Stimulated activated CD8-positive, alpha-beta memory T cell treated with anti-CD3 and anti-CD28 coated beads, Interleukin-12 subunit alpha, Interleukin-12 subunit beta, amount 100 ng/mL, for 24 hours (primary cell): ENCODE results near the gene LRRK2.
"Not testable (repeated sequence)": the region's sequence is repeated elsewhere in the genome, so short reads cannot be mapped to it uniquely, and the experiment has no call there.

Experiments
- DNase-seq: peaks from one replicate; pipeline ENCODE4 v3.0.0-alpha.2; 2020; ENCODE audit errors: extremely low read depth

LRRK2 gene

DNA sequence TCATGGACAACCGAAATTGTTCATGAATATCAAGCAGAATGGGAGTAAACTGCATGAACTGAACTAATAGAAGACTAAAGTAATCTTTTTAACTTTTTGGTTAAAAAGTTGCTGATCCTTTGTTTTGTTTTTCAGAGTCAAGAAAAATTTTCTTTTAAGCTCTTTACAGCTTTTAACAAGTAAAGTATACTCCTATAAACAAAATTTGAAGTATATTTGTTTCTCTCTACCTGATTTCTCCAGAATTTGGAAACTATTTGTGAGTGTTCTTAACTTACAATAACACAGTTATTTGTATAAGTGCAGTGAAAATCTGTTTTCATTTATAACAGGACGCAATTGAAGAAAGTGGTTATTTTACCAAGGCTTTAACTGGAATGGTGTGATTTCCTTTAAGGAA lies 12.2 kb upstream of the LRRK2 start:
- no peak for DNase-seq

DNA sequence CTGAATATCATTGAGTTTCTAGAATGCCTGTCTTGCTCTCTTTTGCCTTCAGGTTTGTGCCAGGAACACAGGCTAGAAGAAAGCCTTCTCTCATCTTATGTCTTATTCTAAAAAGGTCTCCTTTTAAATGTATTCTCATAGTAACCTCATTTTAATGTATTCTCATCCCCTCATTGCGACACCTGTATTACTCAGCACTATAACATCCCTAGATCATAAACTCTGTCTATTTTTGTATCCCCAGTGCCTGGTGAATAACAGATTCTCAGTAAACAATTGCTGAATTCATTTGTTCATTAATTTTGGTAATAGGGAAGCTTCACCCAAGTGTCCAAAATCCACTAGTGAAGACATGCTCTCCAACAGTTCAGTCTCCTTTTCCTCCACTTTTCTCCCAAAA lies 8.8 kb upstream of the LRRK2 start:
- no peak for DNase-seq

DNA sequence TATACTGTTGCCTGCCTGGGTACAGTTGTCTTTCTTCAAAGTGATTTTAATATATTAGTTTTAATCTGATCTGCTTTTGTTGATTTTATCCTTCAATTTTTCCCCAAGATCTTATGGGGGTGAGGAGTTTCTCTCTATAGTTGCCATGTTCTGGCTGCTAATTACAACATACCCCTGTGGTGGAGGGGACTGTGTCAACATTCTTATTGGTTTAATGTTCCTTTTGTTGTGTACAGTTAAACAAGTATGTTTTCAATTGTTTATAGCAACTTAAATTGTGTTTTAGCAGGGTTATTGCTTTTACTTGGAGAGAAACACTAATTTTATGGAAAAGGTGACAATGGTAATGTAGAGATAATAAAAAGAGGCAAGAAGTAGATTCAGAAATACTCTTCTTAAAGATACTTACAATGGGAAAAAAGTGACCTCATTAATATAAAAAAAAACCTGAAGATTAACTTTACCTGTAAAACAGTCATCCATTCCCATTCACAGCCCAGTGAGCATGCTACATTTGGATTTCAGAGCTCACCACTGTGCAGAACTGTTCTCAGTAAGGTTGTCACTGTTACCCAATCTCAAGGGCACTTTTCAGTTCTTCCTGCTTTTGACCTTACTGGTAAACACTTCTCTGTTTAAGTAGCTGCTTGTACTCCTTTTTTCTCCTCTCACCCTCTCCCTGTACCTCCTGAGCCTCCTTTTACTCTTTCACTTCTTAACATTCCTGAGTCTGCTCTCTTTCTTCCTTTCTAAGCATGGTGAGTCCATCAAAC lies 8.1 kb upstream of the LRRK2 start:
- DNase-seq: no peak

DNA sequence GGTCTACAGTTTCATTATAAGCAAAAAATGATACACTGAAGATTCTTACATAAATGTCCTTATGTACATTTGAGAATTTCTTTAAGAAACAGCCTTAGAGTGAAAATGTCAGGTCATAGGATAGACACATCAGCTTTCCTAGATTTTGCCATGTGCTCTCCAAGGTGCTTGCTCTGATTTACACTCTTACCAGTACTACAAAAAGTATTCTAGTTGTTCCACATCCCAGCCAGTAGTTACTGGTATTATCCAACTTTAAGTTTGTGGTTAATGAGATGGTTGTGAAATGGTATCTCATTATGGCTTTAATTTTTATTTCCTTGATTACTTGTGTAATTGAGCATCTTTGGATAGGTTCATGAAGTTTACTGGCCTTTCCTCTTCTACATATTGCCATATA lies 5.0 kb upstream of the LRRK2 start:
- no peak for DNase-seq

DNA sequence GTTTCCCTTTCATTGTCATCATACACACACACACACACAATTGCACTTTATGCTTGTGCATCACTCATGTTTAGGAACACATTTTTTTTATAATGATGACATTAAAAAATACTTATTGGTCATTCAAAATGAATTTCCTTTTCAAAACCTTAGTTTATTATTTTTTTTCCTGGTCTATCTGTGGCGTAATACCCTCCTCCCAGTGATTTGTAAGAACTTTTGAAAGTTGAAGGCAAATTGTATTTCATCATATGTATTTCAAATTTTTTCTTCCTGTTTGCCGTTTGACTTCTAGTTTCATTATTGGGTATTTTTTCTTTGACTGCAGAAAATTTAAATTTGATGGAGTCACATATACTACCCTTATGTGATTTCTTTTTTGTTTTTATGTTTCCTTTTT lies 2.5 kb upstream of the LRRK2 start:
- no peak for DNase-seq

DNA sequence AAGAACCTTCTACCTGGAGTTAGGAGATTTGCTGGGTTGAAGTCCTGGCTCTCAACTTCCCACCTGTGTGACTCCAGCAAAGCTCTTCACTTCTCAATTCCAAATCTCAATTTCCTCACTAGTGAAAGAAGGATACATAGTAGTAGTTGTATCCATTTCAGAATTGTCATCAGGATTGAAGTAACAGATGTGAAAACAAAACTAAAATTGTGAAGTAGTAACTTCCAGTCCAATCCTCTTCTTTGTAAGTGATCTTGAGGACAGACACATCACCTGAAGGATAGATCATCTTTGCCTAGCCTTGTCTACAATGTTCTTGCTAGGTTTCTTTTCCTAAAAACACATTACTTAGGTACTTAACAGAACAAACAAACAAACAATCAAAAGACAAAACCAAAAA lies 1.2 kb upstream of the LRRK2 start:
- DNase-seq: no peak

DNA sequence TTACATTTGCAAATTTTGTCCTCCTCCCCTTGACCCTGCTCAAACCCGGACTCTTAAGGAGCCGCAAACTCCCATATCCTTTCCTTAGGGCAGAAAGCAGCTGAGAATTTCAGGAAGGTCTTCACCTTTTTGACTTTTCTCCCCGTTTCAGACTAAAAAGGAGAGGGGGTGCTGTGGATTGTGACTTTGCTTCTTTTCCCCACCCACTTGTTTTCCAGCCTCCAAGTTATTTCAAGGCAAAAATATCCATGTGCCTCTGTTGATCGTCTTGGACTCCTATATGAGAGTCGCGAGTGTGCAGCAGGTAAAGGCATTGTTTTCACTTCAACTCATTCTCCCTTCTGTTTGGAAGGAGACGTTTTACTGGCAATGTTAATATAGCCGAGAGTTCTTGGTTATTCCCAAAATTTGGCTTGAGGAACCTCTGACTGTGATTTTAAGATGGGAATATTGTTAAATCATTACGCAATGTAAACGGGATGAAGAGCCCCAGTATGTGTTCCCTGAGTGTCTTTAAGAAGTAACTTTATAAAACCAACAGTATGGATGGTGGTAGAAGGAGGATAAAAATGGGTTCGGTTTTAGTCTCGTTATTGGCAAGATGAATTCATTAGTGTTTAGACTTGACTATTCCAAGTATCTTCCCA lies 663 bp downstream of the LRRK2 start:
- no peak for DNase-seq

DNA sequence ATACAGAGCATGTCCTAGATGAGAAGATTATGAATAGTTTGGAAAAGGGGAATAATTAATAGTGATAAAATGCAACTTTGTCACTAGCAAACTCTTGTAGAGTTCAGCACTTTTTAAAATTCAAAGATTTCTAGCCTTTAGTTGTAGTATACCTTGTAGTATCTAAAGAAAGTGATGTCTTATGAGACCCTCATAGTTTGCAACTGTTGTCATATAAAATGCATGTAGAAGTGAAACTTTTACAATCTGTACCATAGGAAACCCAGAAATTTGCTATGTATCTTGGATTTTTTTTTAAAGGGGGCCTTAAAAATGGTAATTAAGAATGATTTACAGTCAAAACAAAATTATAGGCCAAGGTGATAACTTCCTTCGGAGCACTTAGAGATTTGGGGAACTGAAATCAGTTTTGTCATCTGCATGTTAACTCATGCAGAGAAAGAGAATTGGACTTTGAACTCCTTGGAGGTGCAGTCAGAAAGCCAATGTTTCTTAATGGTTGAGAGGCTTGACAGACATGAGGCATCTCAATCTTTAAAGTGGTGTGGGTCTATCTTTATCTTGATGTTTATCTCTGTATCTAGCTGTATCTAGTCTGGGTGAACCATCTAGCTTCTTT lies 1.3 kb downstream of the LRRK2 start:
- no peak for DNase-seq

DNA sequence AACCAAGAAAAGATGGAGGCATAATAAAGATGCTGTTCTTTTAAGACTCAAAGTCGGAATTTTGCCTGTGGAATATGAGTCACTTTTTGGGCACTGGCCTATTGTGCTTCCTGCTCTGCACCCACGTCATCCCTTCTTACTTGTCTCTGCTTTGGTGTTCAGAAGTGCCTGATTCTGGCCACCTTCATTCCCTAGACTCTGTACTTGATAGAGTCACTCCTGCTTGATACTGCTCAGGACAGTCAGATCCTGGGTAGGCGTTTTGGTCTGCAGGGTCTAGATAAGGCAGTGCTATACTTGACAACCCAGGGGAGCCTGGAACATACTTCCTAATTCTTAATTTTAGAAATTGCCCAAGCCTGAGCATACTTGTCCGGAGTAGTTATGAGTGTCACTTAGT lies 1.9 kb downstream of the LRRK2 start:
- no peak for DNase-seq

DNA sequence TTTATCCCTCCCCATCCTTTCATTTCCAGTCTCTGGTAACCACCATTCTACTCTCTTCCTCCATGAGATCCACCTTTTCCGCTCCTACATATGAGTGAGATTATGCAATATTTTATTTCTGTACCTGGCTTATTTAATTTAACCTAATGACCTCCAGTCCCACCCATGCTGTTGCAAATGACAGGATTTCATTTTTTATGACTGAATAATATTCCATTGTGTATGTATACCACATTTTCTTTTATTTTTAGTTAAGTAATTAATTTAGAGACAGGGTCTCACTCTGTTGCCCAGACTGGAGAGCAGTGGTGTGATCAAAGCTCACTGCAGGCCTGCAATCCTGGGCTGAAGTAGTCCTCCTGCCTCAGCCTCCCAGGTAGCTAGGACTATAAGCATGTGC lies 2.6 kb downstream of the LRRK2 start:
- DNase-seq: no peak

DNA sequence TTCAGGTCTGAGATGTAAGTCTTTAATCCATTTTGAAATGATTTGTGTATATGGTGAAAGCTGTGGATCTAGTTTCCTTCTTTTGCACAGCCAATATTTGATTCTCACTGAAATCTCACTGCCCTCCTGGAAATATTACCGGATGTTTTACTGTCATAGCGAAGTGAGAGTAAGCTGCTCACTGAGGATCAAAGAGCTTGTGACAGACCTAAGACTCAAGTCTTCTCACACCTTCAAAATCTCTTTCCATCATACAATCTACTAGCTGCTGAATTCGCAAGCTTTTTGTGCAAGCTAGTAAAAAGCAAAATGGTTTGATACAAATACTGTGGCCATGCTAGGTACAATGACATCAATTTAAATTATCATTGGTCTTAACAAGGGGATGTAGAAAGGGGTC lies 3.9 kb downstream of the LRRK2 start:
- DNase-seq: no peak

DNA sequence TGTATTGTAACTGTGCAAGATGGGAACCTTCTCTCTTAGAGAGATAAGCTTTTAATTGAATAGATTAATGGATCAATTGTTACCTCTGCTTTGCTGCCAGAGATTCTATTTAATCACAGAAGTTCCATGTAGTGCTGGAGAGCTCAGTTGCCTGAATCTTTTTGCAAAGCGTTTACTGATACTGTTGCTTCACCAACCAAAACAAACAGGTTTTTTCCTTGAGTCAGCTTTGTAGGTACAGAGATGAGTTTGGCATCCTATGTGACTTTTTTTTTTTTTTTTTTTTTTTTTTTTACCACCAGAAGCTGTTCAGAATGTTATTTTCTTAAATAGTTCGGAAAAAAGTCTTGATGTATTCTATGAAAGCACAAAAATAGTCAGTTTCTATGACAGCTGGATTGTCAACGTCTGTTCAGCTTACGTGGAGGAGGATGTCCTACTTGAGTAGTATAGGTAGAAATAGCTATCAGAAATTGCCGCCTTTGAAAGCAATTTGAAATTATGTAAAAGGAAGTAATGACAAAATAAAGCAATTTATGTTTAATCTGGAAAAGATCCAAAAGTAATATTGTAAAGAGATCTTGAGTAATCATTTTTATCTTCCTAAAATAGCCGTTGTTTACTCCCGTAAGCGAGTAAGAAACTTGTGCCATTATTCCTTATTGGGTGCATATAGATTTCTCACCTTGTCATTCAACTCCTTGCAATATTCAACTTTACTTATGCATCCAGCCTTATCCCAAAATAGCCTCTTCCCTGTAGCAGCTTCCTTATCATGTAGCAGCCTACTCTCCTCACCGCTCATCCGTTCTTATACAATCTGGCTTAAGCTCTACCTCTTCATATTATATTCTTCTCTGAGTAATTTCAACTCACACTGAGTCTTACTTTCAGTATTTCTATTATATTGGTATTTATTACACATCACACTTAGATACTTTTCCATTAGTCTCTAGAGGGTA lies 5.2 kb downstream of the LRRK2 start:
- no peak for DNase-seq

DNA sequence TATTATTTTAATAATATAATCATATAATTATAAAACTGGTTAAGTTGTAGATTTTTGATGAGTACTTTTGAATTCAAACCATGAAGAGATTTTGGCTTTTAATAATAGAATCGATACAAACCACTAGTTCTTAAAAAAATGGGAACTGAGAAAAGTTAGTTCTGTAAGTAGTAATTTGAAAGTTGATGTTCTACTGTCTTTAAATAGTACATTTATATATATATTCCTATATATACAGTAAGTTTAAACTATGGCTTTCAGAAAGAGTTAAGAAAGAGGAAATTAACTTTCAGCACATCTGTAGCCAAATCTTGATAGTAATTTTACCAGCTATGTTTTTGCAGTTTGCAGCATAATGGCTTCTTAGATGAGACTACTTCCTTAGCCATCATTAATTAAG lies 7.8 kb downstream of the LRRK2 start:
- no peak for DNase-seq

DNA sequence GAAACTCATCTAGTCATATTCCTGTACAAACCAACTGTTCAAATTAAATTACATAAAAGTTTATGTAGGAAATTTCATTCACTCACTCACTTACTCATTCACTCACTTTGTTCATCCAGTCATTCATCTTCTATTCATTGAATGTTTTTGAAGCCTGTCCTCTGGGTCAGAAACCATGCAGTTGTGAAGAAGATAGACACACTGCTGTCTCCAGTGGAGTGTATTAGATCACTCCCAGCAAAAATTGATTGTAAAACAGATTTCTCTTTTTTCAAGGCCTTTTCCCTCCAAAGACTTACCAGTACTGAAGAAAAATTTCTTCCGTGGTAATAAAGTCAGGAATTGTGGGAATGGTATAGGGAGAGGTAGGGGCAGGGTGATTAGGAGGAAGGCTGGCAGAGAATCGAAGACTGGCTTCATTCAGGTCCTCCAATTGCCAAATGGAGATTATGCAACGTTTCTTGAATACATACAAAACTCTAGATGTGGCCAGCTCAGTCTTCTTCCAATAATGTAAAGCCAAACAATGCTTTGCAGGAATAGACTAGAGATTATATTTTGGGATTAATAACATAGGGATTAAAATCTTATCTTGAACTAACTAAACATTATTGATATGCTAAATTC lies 9.1 kb downstream of the LRRK2 start:
- DNase-seq: no peak

DNA sequence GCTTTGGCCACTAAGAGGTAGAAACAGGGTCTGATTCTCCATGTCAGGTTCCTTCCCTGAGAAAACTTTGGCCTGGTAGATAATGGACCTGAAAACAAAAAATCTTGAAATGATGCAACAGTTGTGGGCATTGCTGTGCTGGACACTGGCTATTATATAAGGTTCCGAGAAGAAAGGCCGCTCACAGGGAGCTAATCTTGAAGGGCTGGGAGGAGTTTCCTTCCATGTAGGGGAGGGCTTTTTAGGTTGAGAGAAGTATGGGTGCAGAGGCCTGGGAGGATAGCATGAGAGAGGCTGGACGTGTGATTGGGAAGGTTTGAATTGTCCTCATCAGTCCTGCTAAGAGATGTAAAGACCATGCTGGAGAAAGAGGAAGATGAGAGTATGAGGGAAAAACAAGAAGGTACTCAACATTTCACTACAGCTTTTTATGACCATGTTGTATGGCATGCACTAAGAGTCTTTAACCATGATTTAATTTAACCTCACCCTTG lies 11.6 kb downstream of the LRRK2 start:
- no peak for DNase-seq

DNA sequence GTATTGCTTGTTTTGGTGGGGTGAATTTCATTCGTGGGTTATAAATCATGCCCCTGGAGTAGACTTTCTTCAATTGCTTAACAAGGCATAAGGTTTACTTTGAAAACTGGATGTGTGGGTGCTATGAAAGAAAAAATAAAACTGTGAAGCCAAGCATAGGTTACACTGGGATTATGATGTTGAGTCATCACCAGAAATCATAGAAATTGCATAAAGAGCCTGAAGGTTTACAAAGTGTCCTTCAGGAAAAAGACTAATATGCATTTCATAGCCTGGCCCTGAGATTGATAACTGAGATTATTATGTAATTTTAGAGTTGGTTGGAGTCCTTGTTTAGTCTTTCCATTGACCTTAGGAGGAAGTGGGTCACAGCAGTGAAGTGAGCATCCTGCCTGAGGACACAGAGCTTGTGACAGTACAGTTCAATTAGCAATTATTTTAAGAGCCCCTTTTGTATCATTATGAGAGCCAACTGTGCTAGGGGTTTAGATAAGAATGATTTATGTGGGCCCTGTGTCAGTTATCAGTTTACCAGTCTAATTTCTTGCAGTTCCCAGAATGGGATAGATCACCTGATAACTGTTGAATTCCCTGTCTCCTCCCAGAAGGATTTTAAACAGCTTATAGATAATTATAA lies 13.6 kb downstream of the LRRK2 start:
- DNase-seq: no peak

DNA sequence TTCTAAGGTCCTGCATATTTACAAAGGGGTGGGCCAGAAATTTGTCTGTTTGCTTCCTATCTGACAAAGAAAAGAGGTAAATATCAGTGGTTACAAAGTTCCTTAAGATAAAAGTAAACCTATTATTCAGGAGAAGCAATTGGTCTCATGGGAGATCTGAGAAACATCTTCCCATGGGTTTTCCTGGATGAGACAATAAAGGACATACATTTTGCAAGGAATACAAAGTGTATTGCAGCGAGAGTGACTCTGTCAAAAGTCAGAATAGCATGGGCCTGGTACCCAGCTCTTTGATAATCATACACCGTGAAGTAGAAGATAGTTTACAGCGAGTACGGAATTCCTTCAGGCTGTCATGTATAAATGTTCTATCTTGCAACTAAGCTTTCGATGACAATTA lies 14.2 kb downstream of the LRRK2 start:
- no peak for DNase-seq

DNA sequence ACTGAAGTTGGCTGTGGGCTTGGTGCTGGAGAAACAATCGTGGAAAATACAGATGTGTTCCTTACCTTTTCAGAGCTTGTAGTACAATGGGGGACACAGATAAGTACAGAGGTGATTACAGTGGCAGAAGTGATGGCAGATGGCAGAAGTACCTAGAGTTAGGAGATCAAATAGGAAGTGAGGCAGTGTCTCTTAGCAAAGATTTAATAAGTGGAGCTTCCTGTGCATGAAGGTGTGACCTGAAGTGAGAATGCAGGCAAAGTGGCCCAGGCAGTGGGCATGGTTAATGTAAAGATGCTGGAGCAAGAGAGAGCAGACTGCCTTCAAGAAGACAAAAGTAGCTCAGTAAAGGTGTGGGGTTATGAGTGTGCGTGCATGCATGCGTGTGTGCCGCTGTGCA lies 16.0 kb downstream of the LRRK2 start:
- DNase-seq: no peak

DNA sequence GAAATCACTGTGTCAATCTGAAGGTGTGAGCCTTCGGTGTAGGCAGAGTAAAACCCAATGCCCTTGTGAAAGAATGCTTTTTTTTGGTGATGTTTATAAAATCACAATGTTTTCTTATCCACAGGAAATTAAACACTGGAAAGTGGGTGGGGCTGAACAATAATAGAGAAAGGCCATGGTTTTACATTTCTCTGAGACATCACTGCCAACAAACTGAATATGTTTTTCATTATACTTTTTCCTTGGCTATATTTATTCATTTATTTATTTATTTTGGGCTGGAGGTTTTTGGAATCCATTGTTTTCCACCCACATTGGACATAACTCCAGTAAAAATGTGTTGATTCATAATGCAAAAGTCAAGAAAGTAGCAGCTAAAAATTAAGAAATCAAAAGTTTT lies 16.9 kb downstream of the LRRK2 start:
- DNase-seq: no peak

DNA sequence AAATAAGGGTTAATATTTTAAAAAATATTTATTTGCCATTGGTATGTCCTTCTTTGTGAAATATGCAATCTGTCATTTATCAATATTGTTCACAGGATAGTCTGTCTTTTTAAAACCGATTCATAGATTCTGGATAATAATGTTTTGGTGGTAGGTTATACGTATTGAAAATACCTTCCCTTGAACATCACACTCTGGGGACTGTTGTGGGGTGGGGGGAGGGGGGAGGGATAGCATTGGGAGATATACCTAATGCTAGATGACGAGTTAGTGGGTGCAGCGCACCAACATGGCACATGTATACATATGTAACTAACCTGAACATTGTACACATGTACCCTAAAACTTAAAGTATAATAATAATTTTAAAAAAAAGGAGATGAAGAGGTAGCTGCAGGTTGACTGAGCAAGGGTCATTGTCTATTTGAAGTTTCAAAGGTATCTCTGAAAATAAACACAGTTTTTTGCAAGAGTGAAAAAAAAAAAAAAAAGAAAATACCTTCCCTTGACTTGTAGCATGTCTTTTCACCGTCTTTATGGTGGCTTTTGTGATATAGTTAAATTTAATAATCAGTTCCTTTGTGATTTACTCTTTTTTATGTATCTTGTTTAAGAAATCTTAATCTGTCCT lies 19.8 kb downstream of the LRRK2 start:
- DNase-seq: not testable (repeated sequence)

DNA sequence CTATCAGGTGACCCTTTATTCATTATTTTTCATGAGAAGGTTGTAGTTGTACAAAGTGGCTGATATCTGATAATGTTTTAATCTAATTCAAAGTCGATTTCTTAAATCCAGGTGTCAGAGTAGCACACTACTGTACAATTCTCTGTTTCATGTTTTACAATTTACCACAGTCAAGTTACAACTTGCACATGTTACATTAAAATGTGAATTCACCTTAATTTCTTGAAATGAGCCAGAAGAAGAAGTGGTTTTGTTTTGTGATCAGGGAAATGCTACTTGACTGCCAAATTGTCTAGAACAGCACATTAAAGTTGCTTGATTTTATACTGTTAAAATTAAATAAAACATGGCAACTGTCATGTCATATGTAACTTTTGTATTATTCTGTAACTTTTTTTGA lies 23.2 kb downstream of the LRRK2 start:
- DNase-seq: no peak
